ENCODE measurements around the gene NAGPA.
A peak's percentile ranks its signal among the peaks of the same experiment; 100 is the strongest.
"Not testable (repeated sequence)": the region's sequence is repeated elsewhere in the genome, so short reads cannot be mapped to it uniquely, and the experiment has no call there.

Gene NAGPA

DNA sequence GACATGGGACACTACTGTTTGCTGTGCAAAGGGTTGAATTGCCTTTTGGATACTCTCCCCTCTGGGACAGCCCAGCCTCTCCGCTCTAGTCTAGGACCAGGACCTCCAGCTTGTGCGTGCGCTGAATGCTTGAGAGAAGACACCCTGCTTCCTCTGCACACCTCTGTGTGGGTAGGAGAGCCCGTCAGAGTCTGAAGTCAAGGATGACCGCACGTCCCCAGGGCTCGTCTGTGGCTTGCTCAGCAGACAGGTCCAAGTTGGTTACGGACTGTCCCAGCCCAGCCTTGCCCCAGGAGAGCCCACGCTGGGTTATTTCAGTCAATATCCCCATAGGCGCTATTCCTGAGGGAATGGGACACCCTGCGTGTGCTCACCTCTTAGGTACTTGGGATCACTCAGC is 28.3 kb upstream of the NAGPA start:
- DNase-seq (ENCODE audit: low read depth), result no peak

DNA sequence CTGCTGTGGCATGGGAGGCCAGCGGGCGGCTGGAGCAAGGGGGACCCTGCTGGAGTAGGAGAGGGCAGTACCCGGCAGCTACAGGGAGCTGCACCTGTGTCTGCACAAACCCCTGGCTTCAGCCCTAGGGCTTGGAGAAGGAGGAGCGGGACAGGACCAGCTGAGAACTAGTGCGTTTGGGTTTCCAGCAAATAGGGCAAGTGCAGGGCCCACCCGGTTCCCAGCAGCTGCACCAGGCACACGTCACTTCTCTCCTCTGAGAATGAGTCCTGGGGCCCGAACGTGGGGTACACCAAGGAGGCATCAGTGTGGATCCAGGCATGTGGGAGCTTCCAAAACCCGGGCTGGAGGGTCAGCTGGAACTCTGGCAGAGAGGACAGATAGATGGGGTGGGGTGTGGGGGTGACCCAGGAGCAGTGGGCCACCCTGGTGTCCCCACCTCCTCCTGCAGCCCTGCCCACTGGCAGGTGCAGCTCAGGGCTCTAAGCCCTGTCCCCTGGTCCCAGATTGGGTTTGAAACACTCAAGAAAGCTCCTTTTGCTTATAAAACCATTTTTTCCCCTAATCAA is 26.4 kb upstream of the NAGPA start:
- DNase-seq (ENCODE audit: low read depth), result no peak

DNA sequence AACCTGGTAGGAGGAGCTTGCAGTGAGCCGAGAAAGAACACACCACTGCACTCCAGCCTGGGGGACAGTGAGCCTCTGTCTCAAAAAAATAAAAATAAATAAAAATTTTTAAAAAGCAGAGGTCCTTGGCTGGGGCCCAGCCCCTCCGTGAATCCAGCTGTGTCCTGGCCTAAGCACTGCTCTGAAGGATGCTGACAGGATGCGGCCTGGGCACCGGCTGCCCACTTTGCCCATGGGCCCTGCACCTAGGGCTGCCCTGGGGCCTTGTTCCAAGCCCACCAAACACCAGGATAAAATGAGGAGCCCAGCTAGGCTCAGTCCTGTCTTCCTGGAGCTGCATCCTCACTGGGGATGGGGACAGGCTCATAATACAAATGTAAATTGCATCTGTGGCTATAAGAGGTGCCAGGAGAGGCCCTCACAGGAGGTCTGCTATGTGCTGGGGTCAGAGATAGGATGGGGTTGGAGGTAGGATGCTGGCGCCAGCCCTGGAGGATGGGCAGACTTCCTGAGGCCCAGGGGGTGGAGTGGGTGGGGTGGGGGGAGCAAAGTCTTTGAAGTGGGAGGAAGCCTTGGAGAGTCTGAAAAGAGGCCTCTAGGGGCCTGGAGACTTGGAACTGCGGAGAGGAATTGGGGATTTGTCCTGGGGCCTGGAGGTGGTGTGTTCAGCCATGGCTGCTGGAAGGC is 25.8 kb upstream of the NAGPA start:
- no peak for DNase-seq (ENCODE audit: low read depth)

DNA sequence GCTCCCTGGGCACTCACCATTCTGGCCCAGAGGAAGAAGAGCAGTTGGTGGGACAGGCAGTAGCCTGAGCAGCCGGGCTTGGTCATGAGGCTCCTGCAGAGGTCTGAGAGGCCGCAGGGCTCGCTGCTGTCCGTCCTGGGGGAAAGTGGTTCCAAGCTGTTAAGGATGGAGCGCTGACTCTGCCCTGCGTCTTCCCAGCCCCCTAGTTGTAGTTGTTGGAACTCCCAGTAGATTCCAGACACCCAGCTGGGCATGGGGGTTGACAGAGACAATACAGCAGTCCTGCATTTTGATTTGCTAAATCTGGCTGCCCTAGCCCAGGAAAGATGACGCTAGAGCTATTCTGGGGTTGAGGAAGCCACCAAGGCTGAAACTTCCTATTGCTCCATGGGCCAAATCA is 24.7 kb upstream of the NAGPA start:
- DNase-seq (ENCODE audit: low read depth), result no peak

DNA sequence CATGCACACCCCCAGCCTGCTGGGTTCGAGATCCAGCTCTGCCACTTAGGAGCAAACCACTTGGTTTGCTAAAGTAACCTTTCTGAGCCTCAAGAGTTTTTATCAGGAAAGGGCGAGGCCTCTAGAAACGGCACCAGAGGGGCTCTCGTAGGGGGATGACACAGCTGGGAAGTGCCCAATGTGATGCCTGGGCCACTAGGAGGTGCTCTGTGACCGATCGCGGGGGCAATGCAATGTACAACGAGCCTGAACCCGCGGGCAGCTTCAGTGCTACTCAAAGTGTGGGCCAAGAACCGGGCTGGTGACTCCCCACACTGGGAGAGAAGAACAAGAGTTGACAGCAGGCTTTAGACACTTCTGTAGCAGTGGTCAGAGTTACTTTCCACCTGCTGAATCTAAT is 22.6 kb upstream of the NAGPA start:
- DNase-seq (ENCODE audit: low read depth), result peak; percentile 8

DNA sequence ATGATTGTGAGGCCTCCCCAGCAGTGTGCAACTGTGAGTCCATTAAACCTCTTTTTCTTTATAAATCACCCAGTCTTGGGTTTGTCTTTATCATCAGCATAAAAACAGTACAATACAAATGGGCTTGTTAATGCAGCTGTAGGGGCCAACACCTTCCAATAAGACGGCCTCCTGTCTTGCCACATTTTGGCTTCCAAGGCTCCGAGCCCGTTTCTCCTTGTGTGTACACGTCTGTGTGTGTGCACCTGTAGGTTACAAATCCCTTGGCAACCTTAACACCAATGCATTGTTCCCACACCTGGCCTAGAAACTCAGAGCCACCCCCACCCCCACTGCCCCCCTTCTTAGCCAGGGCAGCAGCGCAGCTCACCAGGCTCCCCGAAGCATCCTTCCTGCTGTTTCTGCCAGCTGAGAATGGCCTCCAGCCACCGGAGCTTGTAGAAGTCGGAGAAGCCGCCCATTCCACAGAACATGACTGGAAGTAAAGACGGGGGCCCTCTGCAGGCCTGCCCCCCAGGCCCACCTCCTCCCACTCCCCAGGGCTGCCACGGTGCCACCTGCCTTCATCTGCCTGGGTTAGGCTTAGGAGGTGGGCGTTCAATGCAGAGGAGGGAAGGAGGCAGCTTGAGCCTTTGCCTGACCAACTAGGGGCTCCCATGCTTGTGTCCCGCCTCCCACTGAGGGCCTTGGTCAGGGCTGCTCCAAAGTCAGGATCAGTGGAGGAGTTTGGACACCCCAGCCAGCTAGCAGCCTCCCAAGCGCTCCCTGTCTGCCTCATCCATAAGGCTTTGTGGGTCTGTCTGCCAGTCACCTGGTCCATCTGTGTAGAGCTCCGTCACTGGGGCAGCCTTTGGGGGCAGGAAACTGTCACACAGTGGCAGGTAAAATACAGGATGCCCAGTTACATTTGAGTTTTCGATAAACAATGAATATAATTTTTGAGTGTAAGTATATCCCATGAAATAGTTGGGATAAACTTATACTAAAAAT is 21.4 kb upstream of the NAGPA start:
- no peak for DNase-seq (ENCODE audit: low read depth)

DNA sequence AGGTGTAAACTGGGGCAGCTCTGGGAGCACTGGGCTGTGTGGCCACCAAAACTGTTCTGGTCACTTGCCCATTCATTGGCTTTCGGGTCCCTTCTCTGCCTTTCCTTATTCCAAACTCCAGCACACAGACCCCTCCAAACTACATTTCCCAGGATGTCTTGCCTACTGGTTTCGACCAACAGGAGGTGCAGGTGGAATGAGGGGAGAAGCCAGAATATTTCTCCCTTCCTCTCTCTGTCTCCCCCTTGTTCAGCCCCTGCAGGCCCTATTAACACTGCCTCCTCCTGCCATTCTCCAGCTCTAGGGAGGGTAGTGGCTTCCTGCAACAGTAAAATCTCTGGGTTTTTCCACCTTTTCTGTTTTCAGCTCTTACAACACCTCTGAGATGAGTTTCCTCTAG is 13.2 kb upstream of the NAGPA start:
- DNase-seq (ENCODE audit: low read depth), result no peak

DNA sequence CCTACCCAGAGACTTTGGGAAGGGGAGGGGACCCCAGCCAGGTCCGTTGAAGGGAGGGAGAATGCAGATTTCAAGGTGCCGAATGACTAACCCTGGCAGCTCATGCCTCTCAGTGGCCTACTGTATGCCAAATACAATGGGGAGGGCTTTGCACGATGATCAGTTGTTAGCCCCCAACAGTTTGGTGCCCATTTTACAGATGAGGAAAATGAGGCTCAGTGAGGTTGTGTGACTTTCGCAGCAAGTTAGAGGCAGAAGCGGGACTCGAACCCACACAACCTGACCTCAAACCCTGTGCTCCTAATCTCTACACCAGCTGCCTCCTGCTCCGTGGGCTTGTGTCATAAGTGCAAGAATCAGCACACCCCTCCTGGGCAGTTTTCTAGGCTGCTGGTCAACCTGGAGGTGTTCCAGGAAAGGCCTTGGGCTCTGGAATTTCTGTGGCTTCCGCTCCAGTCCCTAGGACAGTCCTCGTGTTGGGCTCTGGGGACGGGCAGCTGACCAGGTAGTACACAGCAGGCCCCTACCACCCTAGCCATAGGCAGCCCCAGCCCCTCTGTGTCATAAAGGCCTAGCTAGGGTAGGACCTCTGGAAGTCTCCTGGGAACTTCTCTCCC is 11.9 kb upstream of the NAGPA start:
- no peak for DNase-seq (ENCODE audit: low read depth)

DNA sequence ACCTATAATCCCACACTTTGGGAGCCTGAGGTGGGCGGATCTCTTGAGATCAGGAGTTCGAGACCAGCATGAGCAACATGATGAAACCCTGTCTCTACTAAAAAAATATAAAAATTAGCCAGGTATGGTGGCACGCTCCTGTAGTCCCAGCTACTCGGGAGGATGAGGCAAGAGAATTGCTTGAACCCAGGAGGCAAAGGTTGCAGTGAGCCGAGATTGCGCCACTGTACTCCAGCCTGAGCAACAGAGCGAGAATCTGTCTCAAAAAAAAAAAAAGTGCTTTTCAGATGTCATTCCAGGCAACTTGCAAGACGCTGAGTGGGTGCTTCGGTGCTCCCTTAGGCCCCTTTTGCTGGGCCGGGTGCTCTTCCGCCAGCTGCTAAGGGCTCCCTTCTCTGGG is 10.8 kb upstream of the NAGPA start:
- not testable (repeated sequence) for DNase-seq (ENCODE audit: low read depth)

DNA sequence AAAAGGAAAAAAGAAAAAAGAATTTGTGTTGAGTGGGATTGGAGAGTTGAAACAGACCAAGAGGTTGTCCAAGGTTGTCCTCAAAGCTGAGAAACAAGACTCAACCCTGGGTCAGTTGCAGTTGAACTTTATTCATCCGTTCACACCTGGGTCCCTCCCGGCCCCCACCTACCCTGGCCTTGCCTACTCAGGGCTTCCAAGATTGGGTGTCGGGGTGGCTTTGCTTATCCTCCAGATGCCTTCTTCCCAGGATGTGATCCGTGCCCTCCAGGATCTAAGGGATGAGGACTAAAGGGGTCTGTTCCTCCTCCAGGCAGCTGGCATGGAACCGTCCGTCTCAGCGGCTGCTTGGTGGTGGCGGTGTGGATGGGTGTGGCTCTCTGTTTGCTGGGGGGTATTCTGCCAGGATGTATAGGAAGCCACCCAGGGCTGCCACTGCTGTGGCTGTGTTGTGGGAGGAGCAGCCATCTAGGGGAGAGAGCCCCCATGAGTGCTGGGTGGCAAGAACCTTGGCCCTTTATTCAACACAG is 10.3 kb upstream of the NAGPA start:
- no peak for DNase-seq (ENCODE audit: low read depth)

DNA sequence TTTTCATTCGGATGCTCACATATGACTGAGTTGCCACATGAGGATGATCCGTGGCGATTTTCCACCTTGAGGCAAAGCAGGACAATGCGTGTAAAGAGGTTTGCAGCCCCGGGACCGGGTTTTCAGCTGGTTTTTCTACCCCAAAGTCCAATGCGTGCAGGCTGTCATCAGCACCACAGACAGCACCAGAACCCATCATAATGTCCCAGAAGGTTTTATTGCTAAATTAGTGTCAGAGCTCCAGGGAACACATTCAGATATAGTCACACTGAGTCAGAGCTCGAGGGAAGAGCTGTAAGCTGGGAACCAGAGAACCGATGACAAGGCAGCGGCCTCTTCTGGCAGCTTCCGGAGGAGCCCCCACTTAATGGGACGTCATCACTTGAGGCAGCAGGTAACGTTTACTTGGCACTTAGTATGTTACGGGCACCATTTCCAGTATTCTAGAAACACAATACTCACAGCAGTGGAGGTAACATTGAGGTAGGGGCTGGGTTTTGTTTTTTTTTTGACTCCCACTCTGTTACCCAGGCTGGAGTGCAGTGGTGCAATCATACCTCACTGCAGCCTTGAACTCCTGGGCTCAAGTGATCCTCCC is 8.9 kb upstream of the NAGPA start:
- DNase-seq (ENCODE audit: low read depth), result no peak

DNA sequence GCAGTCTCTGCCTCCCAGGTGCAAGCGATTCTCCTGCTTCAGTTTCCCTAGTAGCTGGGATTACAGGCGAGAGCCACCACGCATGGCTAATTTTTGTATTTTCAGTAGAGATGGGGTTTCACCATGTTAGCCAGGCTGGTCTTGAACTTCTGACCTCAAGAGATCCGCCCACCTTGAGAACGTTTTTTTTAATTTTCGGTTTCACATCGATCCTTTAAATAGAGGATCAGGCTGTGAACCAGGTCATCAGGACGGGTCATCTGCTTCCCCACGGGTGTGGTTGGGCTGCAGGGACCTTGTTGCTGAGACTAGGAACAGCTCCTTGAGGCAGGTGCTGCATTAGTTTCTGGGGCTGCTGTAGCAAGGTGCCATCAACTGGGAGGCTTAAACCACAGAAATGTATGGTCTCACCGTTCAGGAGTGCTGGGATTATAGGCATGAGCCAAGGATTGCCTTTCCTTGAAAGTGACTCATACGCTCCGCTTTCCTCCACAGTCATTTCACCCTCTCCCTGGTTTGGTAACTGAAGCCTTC is 7.9 kb upstream of the NAGPA start:
- no peak for DNase-seq (ENCODE audit: low read depth)

DNA sequence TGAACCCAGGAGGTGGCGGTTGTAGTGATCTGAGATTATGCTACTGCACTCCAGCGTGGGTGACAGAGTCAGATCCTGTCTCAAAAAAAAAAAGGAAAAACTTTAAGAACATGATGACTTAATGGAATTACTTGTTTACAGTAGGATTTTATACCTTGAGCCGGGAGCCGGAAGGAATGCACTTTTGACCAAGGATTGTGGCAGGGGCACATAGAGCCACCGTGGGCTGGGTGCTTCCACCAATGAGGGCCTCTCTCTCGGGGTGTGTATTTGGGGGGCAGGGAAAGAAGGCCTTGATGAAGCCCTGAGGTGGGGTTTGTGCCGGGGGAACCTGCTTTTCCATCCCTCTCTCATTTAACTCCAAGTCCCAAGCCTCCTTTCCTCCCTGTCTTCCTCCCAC is 6.7 kb upstream of the NAGPA start:
- no peak for DNase-seq (ENCODE audit: low read depth)

DNA sequence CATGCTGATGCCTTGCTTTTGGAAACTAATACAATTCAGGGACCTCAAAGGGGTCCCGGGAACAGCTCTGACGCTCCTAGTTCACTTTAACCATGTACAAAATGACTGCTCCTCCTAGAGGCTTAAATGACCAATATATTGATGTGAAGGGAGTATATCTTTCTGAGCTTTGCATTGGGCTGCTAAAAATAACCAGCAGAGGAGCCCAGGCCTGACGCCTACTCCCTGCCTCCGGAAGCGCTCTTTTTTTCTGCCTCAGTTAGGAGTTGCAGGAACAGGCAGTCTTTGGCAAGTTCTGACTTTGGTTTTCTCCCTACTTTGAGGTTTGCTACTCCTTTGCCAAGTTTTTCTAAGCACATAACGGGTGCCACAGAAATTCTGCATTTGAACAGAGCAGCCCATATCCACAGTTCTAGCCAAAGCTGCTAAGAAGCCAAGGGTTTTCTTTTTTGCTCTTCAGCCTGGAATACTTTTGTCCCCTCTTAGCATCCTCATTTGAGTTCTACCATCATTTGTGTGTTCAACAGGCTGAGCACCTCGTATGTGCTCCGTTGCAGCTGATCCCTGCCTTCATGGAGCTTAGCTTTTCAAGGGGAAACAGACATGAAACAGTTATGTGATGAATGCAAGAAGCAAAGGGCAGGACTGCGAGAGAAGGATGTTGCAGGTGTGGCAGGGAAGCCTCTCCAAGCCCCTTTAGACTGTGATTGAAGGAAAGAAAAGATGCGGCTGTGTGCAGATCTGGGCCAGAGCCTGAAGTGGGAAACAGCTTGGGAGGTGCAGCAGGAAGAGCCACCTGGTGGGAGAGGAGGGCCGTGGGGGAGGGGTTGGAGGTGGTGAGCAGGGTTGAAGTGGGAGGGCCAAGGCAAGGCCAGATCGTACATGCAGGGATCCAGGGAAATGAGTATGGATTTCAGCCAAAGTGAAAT is 2.8 kb upstream of the NAGPA start:
- no peak for DNase-seq (ENCODE audit: low read depth)

DNA sequence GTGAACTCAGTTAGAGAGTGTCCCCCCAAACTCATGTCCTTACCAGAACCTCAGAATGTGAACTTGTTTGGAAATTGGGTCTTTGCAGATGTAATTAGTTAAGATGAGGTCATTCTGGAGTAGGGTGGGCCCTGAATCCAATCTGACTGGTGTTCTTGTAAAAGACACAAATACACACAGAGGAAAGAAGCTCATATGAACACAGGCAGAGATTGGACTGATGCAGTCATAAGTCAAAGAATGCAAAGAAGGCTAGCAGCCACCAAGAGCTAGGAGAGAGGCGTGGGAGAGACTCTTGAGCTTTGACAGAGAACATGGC is 2.1 kb upstream of the NAGPA start:
- DNase-seq (ENCODE audit: low read depth), result no peak

DNA sequence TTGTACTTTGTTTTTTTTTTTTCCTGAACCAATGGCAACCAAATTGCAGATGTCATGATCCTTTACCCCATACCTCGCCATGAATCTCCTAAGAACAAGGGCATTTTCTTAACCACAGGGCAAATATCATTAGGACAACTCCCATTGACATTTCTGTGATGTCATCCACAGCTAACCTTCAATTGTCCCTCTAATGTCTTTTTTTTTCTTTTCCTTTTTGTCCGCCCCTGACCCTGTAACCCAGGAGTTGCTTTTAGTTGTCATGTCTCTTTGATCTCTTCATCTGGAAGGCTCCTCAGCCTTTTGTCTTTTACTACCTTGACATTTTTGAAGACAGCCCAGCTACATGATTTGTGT is 410 bp upstream of the NAGPA start:
- DNase-seq (ENCODE audit: low read depth), result no peak

DNA sequence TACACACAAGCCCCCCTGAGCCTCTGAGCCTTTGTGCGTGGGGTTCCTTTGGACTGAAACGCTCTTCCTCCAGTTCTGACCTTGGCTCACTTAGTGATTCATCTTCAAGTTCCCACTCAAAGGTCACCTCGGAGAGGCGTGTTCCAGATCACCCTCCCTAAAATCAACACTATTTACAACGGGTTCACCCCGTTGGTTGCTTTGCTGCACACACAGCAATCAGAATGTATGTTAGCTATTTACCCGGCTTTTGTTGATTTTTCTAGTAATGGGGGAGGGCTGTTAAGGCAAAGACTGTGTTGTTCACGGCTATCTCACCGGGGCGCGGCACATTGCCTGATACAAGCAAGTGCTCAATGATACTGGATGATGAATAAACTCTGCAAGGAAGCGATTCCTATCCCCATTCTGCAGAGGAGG is 977 bp downstream of the NAGPA start:
- DNase-seq (ENCODE audit: low read depth), result no peak

DNA sequence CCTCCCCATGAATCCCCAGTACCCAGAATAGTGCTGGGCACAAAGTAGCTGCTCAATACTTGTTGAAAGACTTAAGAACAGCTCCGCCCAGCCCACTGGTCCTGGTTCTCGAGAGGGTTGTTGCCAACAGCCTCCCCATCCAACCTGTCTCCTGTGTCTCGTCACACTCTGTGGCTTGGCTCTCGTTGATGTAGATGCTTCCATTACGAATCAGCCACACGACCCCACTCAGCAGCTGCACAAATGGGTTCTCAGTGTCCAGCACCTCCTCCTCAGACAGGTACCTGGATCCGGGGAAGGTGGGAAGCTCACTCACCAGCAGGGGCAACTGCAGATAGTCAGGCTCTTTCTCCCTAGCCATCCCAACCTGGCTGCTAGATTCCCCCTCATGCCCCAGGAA is 2.1 kb downstream of the NAGPA start:
- no peak for DNase-seq (ENCODE audit: low read depth)

DNA sequence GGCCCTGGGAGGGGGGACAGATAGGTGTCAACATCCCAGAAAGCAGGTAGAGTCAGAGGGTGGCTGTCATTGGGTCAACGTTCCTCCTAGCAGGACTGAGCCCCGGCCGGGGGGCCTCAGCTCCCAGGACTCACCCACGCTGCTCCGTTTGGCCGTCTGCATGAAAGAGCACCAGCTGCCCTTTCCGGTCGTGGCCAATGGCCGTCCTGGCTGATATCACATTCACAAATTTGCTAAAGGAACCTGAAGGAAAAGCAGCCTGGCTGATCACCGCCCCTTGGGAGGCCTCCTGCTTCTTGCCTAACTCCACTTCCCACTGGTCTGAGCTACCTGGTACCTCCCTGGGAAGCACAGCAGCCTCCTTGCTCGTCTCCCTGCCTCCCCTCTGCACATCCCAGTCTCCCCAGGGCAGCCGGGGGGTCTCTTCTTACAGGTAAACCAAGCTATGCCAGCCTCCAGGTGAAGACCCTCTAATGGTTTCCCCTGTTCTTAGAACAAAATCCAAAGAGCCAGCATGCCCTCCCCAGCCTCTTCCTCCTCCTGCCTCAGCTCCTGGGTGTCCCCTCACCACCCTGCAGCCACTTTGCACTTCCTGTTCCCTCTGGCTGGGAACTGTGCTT is 3.4 kb downstream of the NAGPA start:
- DNase-seq (ENCODE audit: low read depth), result no peak

DNA sequence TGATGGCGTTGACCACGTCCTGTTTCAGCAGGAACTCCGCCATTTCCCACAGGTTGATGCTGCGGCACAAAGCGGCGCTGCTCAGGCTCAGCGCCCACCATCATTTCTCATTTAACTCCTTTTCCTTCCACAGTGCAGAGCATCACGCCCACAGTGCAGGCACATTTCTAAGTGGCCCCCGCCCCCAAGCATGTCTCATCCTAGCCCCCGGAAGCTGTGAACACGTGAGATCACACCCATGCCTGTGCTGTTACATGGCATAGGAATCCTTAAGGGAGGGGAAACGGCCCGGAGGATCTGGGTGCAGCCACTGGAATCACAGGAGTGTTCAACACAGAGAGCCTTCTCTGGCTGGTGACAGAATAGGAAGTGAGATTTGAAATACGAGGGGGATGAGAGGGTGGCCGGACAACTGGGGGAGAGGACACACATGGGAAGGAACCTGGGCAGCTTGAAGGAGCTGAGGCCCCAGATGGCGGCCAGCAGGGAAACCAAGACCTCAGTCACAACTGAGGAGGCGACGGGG is 4.7 kb downstream of the NAGPA start:
- no peak for DNase-seq (ENCODE audit: low read depth)

Measured in stimulated activated CD8-positive, alpha-beta memory T cell treated with anti-CD3 and anti-CD28 coated beads, Interleukin-15, amount 100 ng/mL, for 24 hours (primary cell).